K562 (cell line): ENCODE results near the gene STUB1. TPM values are rescaled to one million over a fixed set of nuclear protein-coding genes. Genes with fewer than 3 reads are reported as not detected.

ENCODE experiments used
- ARID2 ChIP-seq: fragments of 450-650 bp; IDR thresholded peaks from 2 replicates; pipeline ENCODE4 v1.6.1; 2017; ENCODE audit warnings: antibody characterized with exemption, mild to moderate bottlenecking
- ATF7 ChIP-seq: fragments of 450-650 bp; IDR thresholded peaks from 2 replicates; pipeline ENCODE4 v1.7.1; 2014; ENCODE audit warnings: mild to moderate bottlenecking, moderate library complexity
- ETV5 ChIP-seq: sonication (generic); formaldehyde crosslinking; IDR thresholded peaks from 2 replicates; pipeline ENCODE4 v1.4.0; 2020; ENCODE audit warnings: low read depth, mild to moderate bottlenecking, missing genetic modification reagents
- FUS ChIP-seq: fragments of 200-400 bp; formaldehyde crosslinking; optimal IDR thresholded peaks from 2 replicates; pipeline ENCODE3; 2017; ENCODE audit warnings: low read depth, low read length
- GABPA ChIP-seq: fragments of 200-800 bp; sonication (Bioruptor generic); conservative IDR thresholded peaks from 2 replicates; pipeline ENCODE4 v1.6.1; 2016; ENCODE audit warnings: low read depth, missing genetic modification characterization, missing compliant biosample characterization
- KDM2B ChIP-seq: fragments of 250-450 bp; sonication (Bioruptor Pico); IDR thresholded peaks from 2 replicates; pipeline ENCODE4 v1.8.0; 2021; ENCODE audit warnings: mild to moderate bottlenecking, moderate library complexity
- L3MBTL2 ChIP-seq: fragments of 450-650 bp; IDR thresholded peaks from 2 replicates; pipeline ENCODE4 v1.6.1; 2016; ENCODE audit warnings: mild to moderate bottlenecking, moderate library complexity
- MTA3 ChIP-seq: fragments of 450-650 bp; formaldehyde crosslinking; IDR thresholded peaks from 2 replicates; pipeline ENCODE4 v1.6.1; 2017; ENCODE audit warnings: mild to moderate bottlenecking, borderline replicate concordance
- MYNN ChIP-seq, 2 experiments: sonication (generic); formaldehyde crosslinking in 1 of 2; IDR thresholded peaks; 2 replicates each; pipeline versions ENCODE4 v1.5.0 to v1.6.1; 2016 to 2020; ENCODE audit warnings: antibody characterized with exemption in 1 of 2, missing genetic modification reagents in 1 of 2
- RB1 ChIP-seq: fragments of 450-650 bp; IDR thresholded peaks from 2 replicates; pipeline ENCODE4 v1.6.1; 2017; ENCODE audit warnings: low read depth, mild to moderate bottlenecking
- SNAPC5 ChIP-seq: fragments of 250-450 bp; sonication (Bioruptor Pico); IDR thresholded peaks from 2 replicates; pipeline ENCODE4 v1.8.0; 2021; ENCODE audit warnings: moderate library complexity, mild to moderate bottlenecking, inconsistent platforms
- TEAD4 ChIP-seq, 2 experiments: sonication (generic) in 1 of 2; formaldehyde crosslinking in 1 of 2; IDR thresholded peaks; 2 replicates each; pipeline versions ENCODE4 v1.6.1 to v1.8.0; 2012 to 2022; ENCODE audit warnings: borderline replicate concordance in 1 of 2, inconsistent platforms in 1 of 2, low read length in 1 of 2, mild to moderate bottlenecking in 1 of 2, missing genetic modification reagents in 1 of 2
- VEZF1 ChIP-seq: fragments of 200-800 bp; sonication (Bioruptor generic); IDR thresholded peaks from 2 replicates; pipeline ENCODE4 v1.6.1; 2017; ENCODE audit warnings: missing genetic modification characterization, missing compliant biosample characterization
- polyA plus RNA-seq, 8 experiments: library from polyadenylated mRNA; depleted of rRNA in 4 of 8; stranded (reverse) in 5 of 8; unstranded in 3 of 8; fragments of >200 nt; fragmentation: Nextera tagmentation in 2 of 8; fragmentation: Illumina TruSeq in 1 of 8; extraction: Ambion mirVana in 2 of 8; extraction: Trizol in 1 of 8; gene quantifications; 2 replicates each; pipeline versions ENCODE4 v1.2.1 to v1.2.3, GENCODE V29; 2011 to 2014; ENCODE audit warnings: inconsistent platforms in 1 of 8, missing spikeins in 1 of 8
- total RNA-seq, 7 experiments: library from RNA; depleted of rRNA in 6 of 7; stranded (reverse); fragments of >200 nt in 6 of 7; fragmentation: Illumina TruSeq in 2 of 7; extraction: Trizol in 2 of 7; gene quantifications; 2 replicates each; pipeline versions ENCODE4 v1.2.1 to v1.2.3, GENCODE V29; 2011 to 2021; ENCODE audit warnings: low replicate concordance in 1 of 7
- TF ChIP-seq, protein P1 (sequence below): sonication (generic); formaldehyde crosslinking; IDR thresholded peaks from 2 replicates; pipeline ENCODE4 v1.8.1; 2023; ENCODE audit warnings: mild to moderate bottlenecking, missing genetic modification reagents
- TF ChIP-seq, protein P2 (sequence below): fragments of 450-650 bp; IDR thresholded peaks from 2 replicates; pipeline ENCODE4 v1.6.1; 2016
- TF ChIP-seq, protein P3 (sequence below): fragments of 450-650 bp; IDR thresholded peaks from 2 replicates; pipeline ENCODE4 v1.6.1; 2016; ENCODE audit warnings: missing biosample characterization, missing genetic modification characterization
- TF ChIP-seq, protein P4 (sequence below), 2 experiments: fragments of 150-350 bp in 1 of 2; IDR thresholded peaks; 2 replicates each; pipeline ENCODE4 v1.6.1; 2012 to 2016; ENCODE audit warnings: low read depth in 2 of 2, low read length in 2 of 2, mild to moderate bottlenecking in 1 of 2, moderate library complexity in 1 of 2

The STUB1 gene
- total and polyA plus RNA-seq, 9 of the 15 experiments (the other 6 are each of a cell fraction or from before 2014, with no cell fraction given): 10.6 to 251 (median 152) TPM

GRCh38 chr16:684071-684794 lies 4.0 kb downstream of the STUB1 start, which contains the start of gene JMJD8 (continued):
- TF ChIP-seq, protein P1, sequence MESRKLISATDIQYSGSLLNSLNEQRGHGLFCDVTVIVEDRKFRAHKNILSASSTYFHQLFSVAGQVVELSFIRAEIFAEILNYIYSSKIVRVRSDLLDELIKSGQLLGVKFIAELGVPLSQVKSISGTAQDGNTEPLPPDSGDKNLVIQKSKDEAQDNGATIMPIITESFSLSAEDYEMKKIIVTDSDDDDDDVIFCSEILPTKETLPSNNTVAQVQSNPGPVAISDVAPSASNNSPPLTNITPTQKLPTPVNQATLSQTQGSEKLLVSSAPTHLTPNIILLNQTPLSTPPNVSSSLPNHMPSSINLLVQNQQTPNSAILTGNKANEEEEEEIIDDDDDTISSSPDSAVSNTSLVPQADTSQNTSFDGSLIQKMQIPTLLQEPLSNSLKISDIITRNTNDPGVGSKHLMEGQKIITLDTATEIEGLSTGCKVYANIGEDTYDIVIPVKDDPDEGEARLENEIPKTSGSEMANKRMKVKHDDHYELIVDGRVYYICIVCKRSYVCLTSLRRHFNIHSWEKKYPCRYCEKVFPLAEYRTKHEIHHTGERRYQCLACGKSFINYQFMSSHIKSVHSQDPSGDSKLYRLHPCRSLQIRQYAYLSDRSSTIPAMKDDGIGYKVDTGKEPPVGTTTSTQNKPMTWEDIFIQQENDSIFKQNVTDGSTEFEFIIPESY (CRISPR knock-in tag): peak; percentile 54; the same call in 1 of the 2 replicates
- peak; percentile 36; the same call in 1 of the 2 replicates for TF ChIP-seq MYNN (IDR thresholded peaks at IDR 0.05)
- no peak for TF ChIP-seq MYNN (CRISPR knock-in tag; IDR thresholded peaks at IDR 0.05)
- peak; percentile 97 for TF ChIP-seq L3MBTL2
- TF ChIP-seq, protein P2, sequence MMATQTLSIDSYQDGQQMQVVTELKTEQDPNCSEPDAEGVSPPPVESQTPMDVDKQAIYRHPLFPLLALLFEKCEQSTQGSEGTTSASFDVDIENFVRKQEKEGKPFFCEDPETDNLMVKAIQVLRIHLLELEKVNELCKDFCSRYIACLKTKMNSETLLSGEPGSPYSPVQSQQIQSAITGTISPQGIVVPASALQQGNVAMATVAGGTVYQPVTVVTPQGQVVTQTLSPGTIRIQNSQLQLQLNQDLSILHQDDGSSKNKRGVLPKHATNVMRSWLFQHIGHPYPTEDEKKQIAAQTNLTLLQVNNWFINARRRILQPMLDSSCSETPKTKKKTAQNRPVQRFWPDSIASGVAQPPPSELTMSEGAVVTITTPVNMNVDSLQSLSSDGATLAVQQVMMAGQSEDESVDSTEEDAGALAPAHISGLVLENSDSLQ: peak; percentile 54; the same call in 1 of the 2 replicates
- peak; percentile 98 for TF ChIP-seq GABPA (tag)
- TF ChIP-seq ETV5: peak; percentile 58
- no peak for TF ChIP-seq SNAPC5
- TF ChIP-seq KDM2B: 0 out of 2 replicates have a peak, but pooled peaks have one; percentile 64
- TF ChIP-seq FUS: peak; percentile 86
- TF ChIP-seq, protein P3, sequence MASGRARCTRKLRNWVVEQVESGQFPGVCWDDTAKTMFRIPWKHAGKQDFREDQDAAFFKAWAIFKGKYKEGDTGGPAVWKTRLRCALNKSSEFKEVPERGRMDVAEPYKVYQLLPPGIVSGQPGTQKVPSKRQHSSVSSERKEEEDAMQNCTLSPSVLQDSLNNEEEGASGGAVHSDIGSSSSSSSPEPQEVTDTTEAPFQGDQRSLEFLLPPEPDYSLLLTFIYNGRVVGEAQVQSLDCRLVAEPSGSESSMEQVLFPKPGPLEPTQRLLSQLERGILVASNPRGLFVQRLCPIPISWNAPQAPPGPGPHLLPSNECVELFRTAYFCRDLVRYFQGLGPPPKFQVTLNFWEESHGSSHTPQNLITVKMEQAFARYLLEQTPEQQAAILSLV (tag): no peak
- TF ChIP-seq RB1: peak; percentile 79
- TF ChIP-seq, protein P4, sequence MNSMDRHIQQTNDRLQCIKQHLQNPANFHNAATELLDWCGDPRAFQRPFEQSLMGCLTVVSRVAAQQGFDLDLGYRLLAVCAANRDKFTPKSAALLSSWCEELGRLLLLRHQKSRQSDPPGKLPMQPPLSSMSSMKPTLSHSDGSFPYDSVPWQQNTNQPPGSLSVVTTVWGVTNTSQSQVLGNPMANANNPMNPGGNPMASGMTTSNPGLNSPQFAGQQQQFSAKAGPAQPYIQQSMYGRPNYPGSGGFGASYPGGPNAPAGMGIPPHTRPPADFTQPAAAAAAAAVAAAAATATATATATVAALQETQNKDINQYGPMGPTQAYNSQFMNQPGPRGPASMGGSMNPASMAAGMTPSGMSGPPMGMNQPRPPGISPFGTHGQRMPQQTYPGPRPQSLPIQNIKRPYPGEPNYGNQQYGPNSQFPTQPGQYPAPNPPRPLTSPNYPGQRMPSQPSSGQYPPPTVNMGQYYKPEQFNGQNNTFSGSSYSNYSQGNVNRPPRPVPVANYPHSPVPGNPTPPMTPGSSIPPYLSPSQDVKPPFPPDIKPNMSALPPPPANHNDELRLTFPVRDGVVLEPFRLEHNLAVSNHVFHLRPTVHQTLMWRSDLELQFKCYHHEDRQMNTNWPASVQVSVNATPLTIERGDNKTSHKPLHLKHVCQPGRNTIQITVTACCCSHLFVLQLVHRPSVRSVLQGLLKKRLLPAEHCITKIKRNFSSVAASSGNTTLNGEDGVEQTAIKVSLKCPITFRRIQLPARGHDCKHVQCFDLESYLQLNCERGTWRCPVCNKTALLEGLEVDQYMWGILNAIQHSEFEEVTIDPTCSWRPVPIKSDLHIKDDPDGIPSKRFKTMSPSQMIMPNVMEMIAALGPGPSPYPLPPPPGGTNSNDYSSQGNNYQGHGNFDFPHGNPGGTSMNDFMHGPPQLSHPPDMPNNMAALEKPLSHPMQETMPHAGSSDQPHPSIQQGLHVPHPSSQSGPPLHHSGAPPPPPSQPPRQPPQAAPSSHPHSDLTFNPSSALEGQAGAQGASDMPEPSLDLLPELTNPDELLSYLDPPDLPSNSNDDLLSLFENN (IDR thresholded peaks at IDR 0.05; ENCODE audit: low read depth in 2 of 2, low read length in 2 of 2): peak in 1 of 2 experiments; percentile 23; a peak in 1 of 4 replicates
- peak; percentile 75 for TF ChIP-seq ATF7
- TF ChIP-seq TEAD4 (IDR thresholded peaks at IDR 0.05; ENCODE audit: low read length): 0 out of 2 replicates have a peak, but pooled peaks have one; percentile 26
- TF ChIP-seq TEAD4 (CRISPR knock-in tag; IDR thresholded peaks at IDR 0.05; ENCODE audit: borderline replicate concordance): no peak
- TF ChIP-seq ARID2: no peak
- TF ChIP-seq VEZF1 (CRISPR knock-in tag): peak; percentile 71
- peak; percentile 63; the same call in 1 of the 2 replicates for TF ChIP-seq MTA3
